Heart left ventricle (tissue), 13 donors: ENCODE results near the gene CENPL.

Source experiments
- POLR2A ChIP-seq, 2 donors: fragments of 450-650 bp; IDR thresholded peaks; one replicate each; pipeline ENCODE4 v1.6.1; 2017; ENCODE audit warnings: antibody characterized with exemption in 2 of 2, mild to moderate bottlenecking in 2 of 2, moderate library complexity in 2 of 2
- TF ChIP-seq, protein P1 (sequence below), 12 donors: fragments of 200-600 bp; sonication (generic) in 4 of 12; IDR thresholded peaks; one replicate each; pipeline versions ENCODE4 v1.5.0 to v1.8.0; 2018 to 2022; ENCODE audit warnings: antibody characterized with exemption in 12 of 12, mild to moderate bottlenecking in 5 of 12
- donor health status: ischemic (EF 13 %, LVEDD 7.1; RV severe dilation, severe dysfunction).
- donor health status: DM: no; HTN: yes; CAD: no.
- donor health status: DM: no; HTN: no; CAD: no.
- donor health status: ischemic (EF 25% LVEDD 6.9; RV normal size, moderate dysfunction).
- donor health status: ischemic (EF 25% LVEDD 5.7; RV mildly dilated, moderate dysfunction).
- donor health status: ischemic (EF 35%, LVEDD 5.7; RV mildly dilated, moderate dysfunction).
- donor health status: nonischemic (EF 11% LVEDD 7.7; RV severe dilation, severe dysfunction).
- donor health status: DM: yes; HTN: yes; CAD: no.
- donor health status: PGD.
- donor health status: ischemic (EF 29% LVEDD 5.4; RV normal size, mild dysfunction).
- donor health status: nonischemic (EF 23%, LVEDD 6.1; RV moderate dilation, normal function).

DNA sequence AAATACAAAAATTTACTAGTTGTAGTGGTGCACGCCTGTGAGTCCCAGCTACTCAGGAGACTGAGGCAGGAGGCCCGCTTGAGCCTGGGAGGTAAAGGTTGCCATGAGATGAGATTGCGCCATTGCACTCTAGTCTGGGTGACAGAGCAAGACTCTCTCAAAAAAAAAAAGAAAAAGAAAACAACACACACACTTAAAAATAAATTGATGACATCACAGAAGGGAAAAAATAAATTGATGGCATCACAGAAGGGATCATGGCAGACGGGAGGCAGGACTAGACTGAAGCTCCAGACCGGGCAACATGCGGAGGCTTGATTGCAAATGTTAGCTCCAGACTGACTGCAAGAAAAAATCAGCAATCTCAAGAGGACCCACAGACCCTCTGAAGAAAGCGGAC is 66.6 kb downstream of the CENPL start:
- TF ChIP-seq POLR2A (IDR thresholded peaks at IDR 0.05), result no peak
- TF ChIP-seq, protein P1, sequence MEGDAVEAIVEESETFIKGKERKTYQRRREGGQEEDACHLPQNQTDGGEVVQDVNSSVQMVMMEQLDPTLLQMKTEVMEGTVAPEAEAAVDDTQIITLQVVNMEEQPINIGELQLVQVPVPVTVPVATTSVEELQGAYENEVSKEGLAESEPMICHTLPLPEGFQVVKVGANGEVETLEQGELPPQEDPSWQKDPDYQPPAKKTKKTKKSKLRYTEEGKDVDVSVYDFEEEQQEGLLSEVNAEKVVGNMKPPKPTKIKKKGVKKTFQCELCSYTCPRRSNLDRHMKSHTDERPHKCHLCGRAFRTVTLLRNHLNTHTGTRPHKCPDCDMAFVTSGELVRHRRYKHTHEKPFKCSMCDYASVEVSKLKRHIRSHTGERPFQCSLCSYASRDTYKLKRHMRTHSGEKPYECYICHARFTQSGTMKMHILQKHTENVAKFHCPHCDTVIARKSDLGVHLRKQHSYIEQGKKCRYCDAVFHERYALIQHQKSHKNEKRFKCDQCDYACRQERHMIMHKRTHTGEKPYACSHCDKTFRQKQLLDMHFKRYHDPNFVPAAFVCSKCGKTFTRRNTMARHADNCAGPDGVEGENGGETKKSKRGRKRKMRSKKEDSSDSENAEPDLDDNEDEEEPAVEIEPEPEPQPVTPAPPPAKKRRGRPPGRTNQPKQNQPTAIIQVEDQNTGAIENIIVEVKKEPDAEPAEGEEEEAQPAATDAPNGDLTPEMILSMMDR (IDR thresholded peaks at IDR 0.05), result no peak
